Small intestine (tissue), 4 donors: Measurements from ENCODE around the gene CPAMD8. TPM values are rescaled to one million over a fixed set of nuclear protein-coding genes. Genes with fewer than 3 reads are reported as not detected.

Source experiments
- polyA plus RNA-seq, 4 donors: library from polyadenylated mRNA; stranded (reverse) in 3 of 4; unstranded in 1 of 4; fragments of 200-250 nt in 3 of 4; fragments of 120-200 nt in 1 of 4; gene quantifications; one replicate each; pipeline versions ENCODE4 v1.2.1 to v1.2.3, GENCODE V29; 2013
- donor health status: healthy with polysubstance abuse.
- donor health status: Bipolar disorder and iron deficiency.
- donor health status: healthy.

Gene CPAMD8
- polyA plus RNA-seq, 4 donors = 0.45 to 7.1 (median 3.1) TPM

Other genes with a start within 250 kb of the CPAMD8 start
- 10 to 100 TPM in 3 of 4 donors, 1 to 10 TPM in 1; 9.7 to 38.1 (median 15.4) TPM for gene SIN3B, start 197.4 kb downstream of the CPAMD8 start, polyA plus RNA-seq
- 10 to 100 TPM in 1 of 4 donors, 1 to 10 TPM in 1, under 1 TPM in 2; 0.45 to 13.4 (median 1.5) TPM for gene F2RL3, start 137.8 kb downstream of the CPAMD8 start, polyA plus RNA-seq
- gene HAUS8, start 48.6 kb upstream of the CPAMD8 start, polyA plus RNA-seq = 10 to 100 TPM in 2 of 4 donors, 1 to 10 TPM in 2; 7.4 to 16.5 (median 13.2) TPM
- gene MYO9B, start 49.0 kb upstream of the CPAMD8 start, polyA plus RNA-seq = 10 to 100 TPM; 31.6 to 62.1 (median 47.9) TPM
- gene USE1, start 188.5 kb upstream of the CPAMD8 start, polyA plus RNA-seq = 10 to 100 TPM; 31.7 to 40.5 (median 37.2) TPM
- gene OCEL1, start 199.4 kb upstream of the CPAMD8 start, polyA plus RNA-seq = 10 to 100 TPM; 24.0 to 93.7 (median 50.9) TPM
- gene NR2F6, start 219.1 kb upstream of the CPAMD8 start, polyA plus RNA-seq = 10 to 100 TPM; 41.6 to 93.0 (median 74.9) TPM
- 1 to 10 TPM in 3 of 4 donors, not detected in 1; 1.4 to 4.7 (median 2.0) TPM for gene USHBP1, start 237.9 kb upstream of the CPAMD8 start, polyA plus RNA-seq
- 10 to 100 TPM; 68.9 to 82.7 (median 75.3) TPM for gene BABAM1, start 240.6 kb upstream of the CPAMD8 start, polyA plus RNA-seq